Measurements from ENCODE around the gene HPCAL1. TPM values are rescaled to one million over a fixed set of nuclear protein-coding genes. Genes with fewer than 3 reads are reported as not detected.

HPCAL1 gene
- total and polyA plus RNA-seq, 8 donors = 58.1 to 108 (median 72.1) TPM

DNA sequence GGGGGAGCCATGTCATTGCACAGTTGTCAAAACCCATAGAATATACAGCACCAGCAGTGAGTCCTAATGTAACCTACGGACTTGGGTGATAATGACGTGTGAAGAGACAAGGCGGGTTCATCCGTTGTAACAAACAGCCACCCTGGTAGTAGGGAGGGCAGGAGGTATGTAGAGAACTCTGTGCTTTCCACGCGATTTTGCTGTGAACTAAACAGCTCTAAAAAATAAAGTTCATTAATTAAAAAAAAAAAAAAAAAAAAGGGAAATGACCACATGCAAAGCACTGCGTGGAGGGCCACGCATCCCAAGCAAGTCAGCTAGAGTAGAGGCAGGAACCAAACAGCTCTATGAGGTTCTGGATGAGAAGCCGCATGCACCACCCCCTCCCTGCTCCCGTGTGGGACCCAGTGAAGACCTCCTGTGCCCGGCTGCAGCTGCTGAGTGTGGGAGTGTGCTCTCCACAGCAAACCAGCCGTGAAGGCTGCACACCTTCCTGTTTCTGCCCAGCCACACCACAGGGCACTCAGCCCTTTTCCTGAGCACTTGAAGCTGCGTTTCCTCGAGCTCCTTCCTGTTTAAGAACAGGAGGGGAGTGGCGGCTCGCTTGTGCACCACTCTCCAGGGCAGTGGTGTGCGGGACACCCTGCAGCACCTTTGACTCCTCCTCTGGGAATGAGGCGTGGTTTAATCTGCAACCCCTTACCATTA is 79.8 kb downstream of the HPCAL1 start:
- intact Hi-C loops (cut with DNase I) = no loop called here
- H3K36me3 ChIP-seq = no peaks in the 10 kb centered on the region
- H3K4me1 ChIP-seq = peaks cover 54 to 96% of the 10 kb centered on the region in 2 donors
- peak in 2 of 4 donors; percentile 82 to 89 for DNase-seq
- peak; percentile 65 for ATAC-seq
- H3K27me3 ChIP-seq = no peaks in the 10 kb centered on the region
- H3K9me3 ChIP-seq = no peaks in the 10 kb centered on the region
- peak overlapping the region; percentile 19 to 59 for H3K27ac ChIP-seq
- TF ChIP-seq, protein P1, sequence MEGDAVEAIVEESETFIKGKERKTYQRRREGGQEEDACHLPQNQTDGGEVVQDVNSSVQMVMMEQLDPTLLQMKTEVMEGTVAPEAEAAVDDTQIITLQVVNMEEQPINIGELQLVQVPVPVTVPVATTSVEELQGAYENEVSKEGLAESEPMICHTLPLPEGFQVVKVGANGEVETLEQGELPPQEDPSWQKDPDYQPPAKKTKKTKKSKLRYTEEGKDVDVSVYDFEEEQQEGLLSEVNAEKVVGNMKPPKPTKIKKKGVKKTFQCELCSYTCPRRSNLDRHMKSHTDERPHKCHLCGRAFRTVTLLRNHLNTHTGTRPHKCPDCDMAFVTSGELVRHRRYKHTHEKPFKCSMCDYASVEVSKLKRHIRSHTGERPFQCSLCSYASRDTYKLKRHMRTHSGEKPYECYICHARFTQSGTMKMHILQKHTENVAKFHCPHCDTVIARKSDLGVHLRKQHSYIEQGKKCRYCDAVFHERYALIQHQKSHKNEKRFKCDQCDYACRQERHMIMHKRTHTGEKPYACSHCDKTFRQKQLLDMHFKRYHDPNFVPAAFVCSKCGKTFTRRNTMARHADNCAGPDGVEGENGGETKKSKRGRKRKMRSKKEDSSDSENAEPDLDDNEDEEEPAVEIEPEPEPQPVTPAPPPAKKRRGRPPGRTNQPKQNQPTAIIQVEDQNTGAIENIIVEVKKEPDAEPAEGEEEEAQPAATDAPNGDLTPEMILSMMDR (IDR thresholded peaks at IDR 0.05) = no peak
- peak overlapping the region in 1 of 2 donors; percentile 14 for H3K4me3 ChIP-seq

GRCh38 chr2:10383960-10384734 is 81.4 kb downstream of the HPCAL1 start:
- H3K9me3 ChIP-seq = no peaks in the 10 kb centered on the region
- H3K27ac ChIP-seq = peak overlapping the region in 1 of 2 donors; percentile 48
- no peak for ATAC-seq
- H3K27me3 ChIP-seq = no peaks in the 10 kb centered on the region
- peaks cover 55 to 98% of the 10 kb centered on the region in 2 donors for H3K4me1 ChIP-seq
- TF ChIP-seq, protein P1 (IDR thresholded peaks at IDR 0.05) = no peak
- H3K4me3 ChIP-seq = no peak overlapping the region
- no peak for DNase-seq
- intact Hi-C loops (cut with DNase I) = no loop called here
- no peaks in the 10 kb centered on the region for H3K36me3 ChIP-seq

DNA sequence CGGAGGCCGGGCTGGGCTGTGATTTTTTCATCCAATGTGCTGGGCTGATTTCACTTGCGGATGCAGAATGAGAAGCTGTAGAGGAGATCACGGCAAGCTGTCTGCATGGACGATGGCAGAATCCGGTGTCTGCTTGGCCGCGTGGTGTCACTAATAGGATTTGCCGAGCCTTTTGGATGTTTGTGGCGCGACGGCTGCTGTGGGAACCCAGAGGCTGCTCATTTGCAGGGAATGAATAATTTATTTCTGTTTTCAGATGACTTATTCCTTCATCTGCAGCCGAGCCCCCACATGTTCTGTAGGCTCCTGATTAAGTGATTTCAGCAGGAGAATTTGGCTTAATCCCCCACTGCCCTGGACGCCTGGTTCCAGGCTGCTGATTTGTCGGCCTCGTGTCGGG is 82.8 kb downstream of the HPCAL1 start:
- Histone ChIP-seq H3K4me1 (peaks cover 55 to 98% of the 10 kb centered on the region in 2 donors), H3K27ac (no peak overlapping the region)

GRCh38 chr2:10385933-10386773 is 83.4 kb downstream of the HPCAL1 start:
- Histone ChIP-seq H3K9me3 (no peaks in the 10 kb centered on the region), H3K4me3 (no peak overlapping the region), H3K36me3 (no peaks in the 10 kb centered on the region), H3K27me3 (no peaks in the 10 kb centered on the region), H3K4me1 (peaks cover 53 to 98% of the 10 kb centered on the region in 2 donors), H3K27ac (peak overlapping the region; percentile 48 to 68)
- intact Hi-C loops (cut with DNase I) = no loop called here
- TF ChIP-seq, protein P1 (IDR thresholded peaks at IDR 0.05) = no peak
- ATAC-seq (peak; percentile 48), DNase-seq (no peak)

More for the DNA sequence above, 82.8 kb downstream of the HPCAL1 start:
- H3K27me3 ChIP-seq = no peaks in the 10 kb centered on the region
- intact Hi-C loops (cut with DNase I) = no loop called here
- no peaks in the 10 kb centered on the region for H3K36me3 ChIP-seq
- TF ChIP-seq, protein P1 (IDR thresholded peaks at IDR 0.05) = no peak
- H3K9me3 ChIP-seq = no peaks in the 10 kb centered on the region
- no peak for ATAC-seq
- no peak overlapping the region for H3K4me3 ChIP-seq
- DNase-seq = no peak

All from left lung (tissue), 10 donors.